ENCODE results near the gene PPFIA2.

The PPFIA2 gene

GRCh38 chr12:81572411-81572810 lies 186.7 kb downstream of the PPFIA2 start:
- H3K4me1 ChIP-seq (ENCODE audit: control insufficient read depth in 1 of 2, insufficient read depth in 1 of 2, low read depth in 1 of 2, low read length in 1 of 2), result no peaks in the 10 kb centered on the region
- no peaks in the 10 kb centered on the region for H3K27me3 ChIP-seq
- no peak for TF ChIP-seq CTCF (IDR thresholded peaks at IDR 0.05)

GRCh38 chr12:81570234-81570633 lies 188.9 kb downstream of the PPFIA2 start:
- H3K4me3 ChIP-seq (ENCODE audit: low read depth in 1 of 2, low read length in 1 of 2), result no peak overlapping the region
- H3K9me3 ChIP-seq, result no peaks in the 10 kb centered on the region
- TF ChIP-seq CTCF (IDR thresholded peaks at IDR 0.05), result no peak
- no peak overlapping the region for H3K27ac ChIP-seq
- no peaks in the 10 kb centered on the region for H3K36me3 ChIP-seq
- no peaks in the 10 kb centered on the region for H3K4me1 ChIP-seq (ENCODE audit: control insufficient read depth in 1 of 2, insufficient read depth in 1 of 2, low read depth in 1 of 2, low read length in 1 of 2)
- no peaks in the 10 kb centered on the region for H3K27me3 ChIP-seq

More at GRCh38 chr12:81572411-81572810, 186.7 kb downstream of the PPFIA2 start:
- no peak overlapping the region for H3K27ac ChIP-seq
- no peak overlapping the region for H3K4me3 ChIP-seq (ENCODE audit: low read depth in 1 of 2, low read length in 1 of 2)
- no peaks in the 10 kb centered on the region for H3K9me3 ChIP-seq
- no peaks in the 10 kb centered on the region for H3K36me3 ChIP-seq

GRCh38 chr12:81564237-81564636 lies 194.9 kb downstream of the PPFIA2 start:
- TF ChIP-seq CTCF (IDR thresholded peaks at IDR 0.05), result no peak
- no peak overlapping the region for H3K27ac ChIP-seq
- H3K4me1 ChIP-seq (ENCODE audit: control insufficient read depth in 1 of 2, insufficient read depth in 1 of 2, low read depth in 1 of 2, low read length in 1 of 2), result no peaks in the 10 kb centered on the region
- H3K27me3 ChIP-seq, result no peaks in the 10 kb centered on the region
- no peaks in the 10 kb centered on the region for H3K9me3 ChIP-seq
- no peak overlapping the region for H3K4me3 ChIP-seq (ENCODE audit: low read depth in 1 of 2, low read length in 1 of 2)
- H3K36me3 ChIP-seq, result no peaks in the 10 kb centered on the region

GRCh38 chr12:81558031-81558430 lies 201.1 kb downstream of the PPFIA2 start:
- no peaks in the 10 kb centered on the region for H3K36me3 ChIP-seq
- TF ChIP-seq CTCF (IDR thresholded peaks at IDR 0.05), result no peak
- no peak overlapping the region for H3K4me3 ChIP-seq (ENCODE audit: low read depth in 1 of 2, low read length in 1 of 2)
- H3K4me1 ChIP-seq (ENCODE audit: control insufficient read depth in 1 of 2, insufficient read depth in 1 of 2, low read depth in 1 of 2, low read length in 1 of 2), result no peaks in the 10 kb centered on the region
- H3K9me3 ChIP-seq, result no peaks in the 10 kb centered on the region
- H3K27ac ChIP-seq, result no peak overlapping the region
- no peaks in the 10 kb centered on the region for H3K27me3 ChIP-seq

GRCh38 chr12:81546811-81547210 lies 212.3 kb downstream of the PPFIA2 start:
- no peaks in the 10 kb centered on the region for H3K9me3 ChIP-seq
- no peak for TF ChIP-seq CTCF (IDR thresholded peaks at IDR 0.05)
- no peak overlapping the region for H3K27ac ChIP-seq
- no peaks in the 10 kb centered on the region for H3K27me3 ChIP-seq
- H3K4me1 ChIP-seq (ENCODE audit: control insufficient read depth in 1 of 2, insufficient read depth in 1 of 2, low read depth in 1 of 2, low read length in 1 of 2), result no peaks in the 10 kb centered on the region
- H3K4me3 ChIP-seq (ENCODE audit: low read depth in 1 of 2, low read length in 1 of 2), result no peak overlapping the region
- H3K36me3 ChIP-seq, result no peaks in the 10 kb centered on the region

GRCh38 chr12:81543621-81544139 lies 215.5 kb downstream of the PPFIA2 start:
- TF ChIP-seq CTCF (IDR thresholded peaks at IDR 0.05), result no peak
- no peak overlapping the region for H3K27ac ChIP-seq

More at GRCh38 chr12:81543621-81544139, 215.5 kb downstream of the PPFIA2 start:
- H3K36me3 ChIP-seq, result no peaks in the 10 kb centered on the region
- no peaks in the 10 kb centered on the region for H3K27me3 ChIP-seq
- H3K4me1 ChIP-seq (ENCODE audit: control insufficient read depth in 1 of 2, insufficient read depth in 1 of 2, low read depth in 1 of 2, low read length in 1 of 2), result no peaks in the 10 kb centered on the region
- H3K9me3 ChIP-seq, result no peaks in the 10 kb centered on the region
- H3K4me3 ChIP-seq (ENCODE audit: low read depth in 1 of 2, low read length in 1 of 2), result no peak overlapping the region
